Measurements from ENCODE around the gene PRKAB1.

The PRKAB1 gene

DNA sequence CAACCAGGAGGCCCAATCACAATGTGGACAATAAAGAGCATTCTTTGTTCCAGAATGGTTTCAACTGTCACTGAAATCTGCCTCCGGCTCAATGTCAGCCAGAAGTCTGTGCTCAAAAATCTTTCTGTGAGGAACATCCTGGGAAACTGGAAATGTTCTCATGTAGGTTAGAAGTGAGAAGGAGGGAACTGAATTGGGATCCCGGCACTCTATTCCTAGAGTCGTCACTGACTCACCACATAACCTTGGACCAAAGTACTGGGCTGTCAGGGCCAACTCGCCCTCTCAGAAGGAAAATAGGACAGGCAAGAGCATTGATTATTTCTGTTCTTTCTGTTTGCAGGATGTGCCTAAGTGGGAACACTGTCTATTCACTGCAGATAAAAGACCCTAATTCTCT lies 57.6 kb downstream of the PRKAB1 start:
- TF ChIP-seq CTCF (IDR thresholded peaks at IDR 0.05; ENCODE audit: low read depth, low read length), result no peak
- no peak for DNase-seq (ENCODE audit: extremely low read depth, low read depth)

DNA sequence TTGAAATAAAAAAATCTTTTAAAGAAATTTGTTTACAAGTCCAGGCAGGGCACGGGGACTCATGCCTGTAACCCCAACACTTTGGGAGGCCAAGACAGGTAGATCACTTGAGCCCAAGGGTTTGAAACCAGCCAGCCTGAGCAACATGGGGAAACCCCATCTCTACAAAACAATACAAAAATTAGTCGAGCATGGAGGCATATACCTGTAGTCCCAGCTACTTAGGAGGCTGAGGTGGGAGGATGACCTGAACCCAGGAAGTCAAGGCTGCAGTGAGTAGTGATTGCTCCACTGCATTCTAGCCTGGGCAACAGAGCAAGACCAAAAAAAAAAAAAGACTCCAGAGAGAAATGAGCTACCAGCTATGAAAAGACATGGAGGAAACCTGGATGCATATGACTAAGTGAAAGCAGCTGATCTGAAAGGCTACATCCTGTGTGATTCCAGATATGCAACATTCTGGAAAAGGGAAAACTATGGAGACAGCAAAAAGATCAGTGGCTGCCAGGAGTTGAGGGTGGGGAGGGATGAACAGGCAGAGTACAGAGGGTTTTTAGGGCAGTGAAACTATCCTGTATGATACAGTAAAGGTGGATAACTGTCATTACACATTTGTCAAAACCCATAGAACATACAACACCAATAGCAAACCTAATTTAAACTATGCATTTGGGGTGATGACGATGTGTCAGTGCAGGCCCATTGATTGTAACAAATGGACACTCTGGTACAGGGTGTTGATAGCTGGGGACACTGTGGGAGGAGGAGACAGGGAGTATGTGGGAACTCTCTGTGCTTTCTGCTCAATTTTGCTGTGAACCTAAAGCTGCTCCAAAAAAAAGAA lies 59.9 kb downstream of the PRKAB1 start:
- DNase-seq (ENCODE audit: extremely low read depth, low read depth), result no peak
- no peak for TF ChIP-seq CTCF (IDR thresholded peaks at IDR 0.05; ENCODE audit: low read depth, low read length)

DNA sequence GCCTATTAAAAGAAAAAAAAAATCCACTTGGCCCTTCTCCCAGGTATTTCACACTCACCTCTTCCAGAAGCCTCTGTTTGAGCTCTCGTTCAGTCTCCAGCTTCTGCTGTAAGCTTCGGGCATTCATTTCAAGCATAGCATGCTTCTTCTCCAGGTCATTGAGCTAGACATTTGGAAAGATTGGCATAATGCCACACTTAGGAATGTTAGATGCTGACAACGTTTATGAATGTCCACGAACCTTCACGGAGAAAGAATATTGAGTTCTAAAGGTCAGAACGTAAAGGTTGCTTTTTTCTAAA lies 60.5 kb downstream of the PRKAB1 start:
- TF ChIP-seq CTCF (IDR thresholded peaks at IDR 0.05; ENCODE audit: low read depth, low read length), result no peak
- no peak for DNase-seq (ENCODE audit: extremely low read depth, low read depth)

GRCh38 chr12:119729871-119730270 lies 61.9 kb downstream of the PRKAB1 start:
- TF ChIP-seq CTCF (IDR thresholded peaks at IDR 0.05; ENCODE audit: low read depth, low read length), result no peak
- no peak for DNase-seq (ENCODE audit: extremely low read depth, low read depth)

DNA sequence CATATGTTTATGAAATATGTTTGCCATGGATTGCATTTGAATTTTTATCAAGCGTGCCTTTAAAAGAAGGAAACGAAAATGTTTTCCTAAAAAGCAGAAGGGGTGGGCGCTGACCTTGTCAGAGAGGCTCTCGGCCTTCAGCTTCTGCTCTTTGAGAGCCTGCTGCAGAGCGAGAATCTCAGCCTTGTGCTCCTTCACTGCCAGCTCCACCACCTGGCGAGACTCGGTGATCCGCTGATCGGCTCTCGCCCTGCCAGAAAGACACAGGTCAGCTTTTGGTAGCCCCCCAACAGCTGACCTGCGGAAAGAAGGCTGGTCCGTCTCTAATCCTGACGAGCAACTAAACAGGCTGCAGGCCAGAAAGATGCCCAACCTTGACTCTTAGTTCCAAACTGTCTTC lies 62.4 kb downstream of the PRKAB1 start:
- no peak for DNase-seq (ENCODE audit: extremely low read depth, low read depth)
- no peak for TF ChIP-seq CTCF (IDR thresholded peaks at IDR 0.05; ENCODE audit: low read depth, low read length)
